GM12878 (cell line): ENCODE data around the gene PRTFDC1.

ENCODE experiments used
- BCL11A ChIP-seq: IDR thresholded peaks from 2 replicates; pipeline ENCODE4 v1.6.1; 2011; ENCODE audit warnings: low read depth, low read length
- CREB1 ChIP-seq: IDR thresholded peaks from 2 replicates; pipeline ENCODE4 v1.6.1; 2012; ENCODE audit warnings: low read depth, mild to moderate bottlenecking, inconsistent platforms
- EGR1 ChIP-seq, 2 experiments: IDR thresholded peaks; 1 replicate in 1 of 2; 2 replicates in 1 of 2; pipeline ENCODE4 v1.6.1; 2011 to 2012; ENCODE audit warnings: low read depth in 2 of 2, low read length in 2 of 2, borderline replicate concordance in 1 of 2, mild to moderate bottlenecking in 1 of 2, moderate library complexity in 1 of 2
- EP300 ChIP-seq, 2 experiments: fragments of 150-350 bp in 1 of 2; IDR thresholded peaks; 2 replicates each; pipeline ENCODE4 v1.6.1; 2011 to 2012; ENCODE audit warnings: low read depth in 2 of 2, low read length in 2 of 2, borderline replicate concordance in 1 of 2, improper control_type of control experiment in 1 of 2, inconsistent platforms in 1 of 2; ENCODE audit not compliant: control insufficient read depth in 1 of 2
- FOS ChIP-seq: IDR thresholded peaks from 3 replicates; pipeline ENCODE4 v1.6.1; 2011; ENCODE audit warnings: borderline replicate concordance; ENCODE audit not compliant: insufficient read length; ENCODE audit errors: extremely low read depth
- MTA3 ChIP-seq: IDR thresholded peaks from 2 replicates; pipeline ENCODE4 v1.6.1; 2012; ENCODE audit warnings: low read length, inconsistent platforms, borderline replicate concordance
- PAX8 ChIP-seq: fragments of 450-650 bp; IDR thresholded peaks from 2 replicates; pipeline ENCODE4 v1.6.1; 2017; ENCODE audit warnings: mild to moderate bottlenecking, moderate library complexity
- RAD51 ChIP-seq: fragments of 450-650 bp; IDR thresholded peaks from 2 replicates; pipeline ENCODE4 v1.6.1; 2016; ENCODE audit warnings: moderate library complexity, mild to moderate bottlenecking, inconsistent platforms
- SIN3A ChIP-seq: IDR thresholded peaks from 2 replicates; pipeline ENCODE4 v1.6.1; 2012; ENCODE audit warnings: low read depth, low read length, improper control_type of control experiment
- TCF12 ChIP-seq: IDR thresholded peaks from 2 replicates; pipeline ENCODE4 v1.6.1; 2011; ENCODE audit warnings: low read depth, mild to moderate bottlenecking, low read length
- TF ChIP-seq, protein P1 (sequence below): IDR thresholded peaks from 2 replicates; pipeline ENCODE4 v1.6.1; 2012; ENCODE audit warnings: low read depth, low read length, improper control_type of control experiment
- TF ChIP-seq, protein P2 (sequence below), 3 experiments: IDR thresholded peaks in 2 of 3; conservative IDR thresholded peaks in 1 of 3; 2 replicates each; pipeline ENCODE4 v1.5.1; 2011; ENCODE audit warnings: low read depth in 3 of 3, low read length in 3 of 3, mild to moderate bottlenecking in 3 of 3, control low read depth in 2 of 3, moderate library complexity in 2 of 3, inconsistent platforms in 1 of 3, mixed read lengths in 1 of 3; ENCODE audit not compliant: control insufficient read depth in 2 of 3, insufficient read depth in 1 of 3; ENCODE audit errors: extremely low read depth in 1 of 3
- TF ChIP-seq, protein P3 (sequence below): IDR thresholded peaks from 2 replicates; pipeline ENCODE4 v1.6.1; 2011; ENCODE audit warnings: low read depth, mild to moderate bottlenecking, low read length, moderate library complexity, borderline replicate concordance; ENCODE audit errors: extremely low read depth

DNA sequence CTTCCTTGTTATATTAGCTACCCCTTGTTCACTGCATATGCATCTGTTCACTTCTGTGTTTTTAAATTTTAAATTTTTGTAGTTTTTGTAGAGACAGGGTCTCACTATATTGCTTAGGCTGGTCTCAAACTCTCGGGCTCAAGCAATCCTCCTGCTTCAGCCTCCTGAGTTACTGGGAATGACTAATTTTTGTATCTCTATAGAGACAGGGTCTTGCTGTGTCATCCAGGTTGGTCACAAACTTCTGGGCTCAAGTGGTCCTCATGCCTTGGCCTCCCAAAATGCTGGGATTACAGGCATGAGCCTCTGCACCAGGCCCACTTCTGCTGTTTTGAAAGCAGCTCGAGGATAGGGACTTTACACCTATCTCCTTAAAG lies 64.6 kb downstream of the PRTFDC1 start:
- TF ChIP-seq PAX8 (no peak), TCF12 (no peak), BCL11A (no peak), RAD51 (no peak), MTA3 (no peak), EP300 (IDR thresholded peaks at IDR 0.05; ENCODE audit: borderline replicate concordance in 1 of 2, control insufficient read depth in 1 of 2, low read depth in 2 of 2, low read length in 2 of 2) (no peak; a peak in 1 of 4 replicates), FOS (no peak), CREB1 (no peak), SIN3A (no peak), EGR1 (IDR thresholded peaks at IDR 0.05; ENCODE audit: borderline replicate concordance in 1 of 2, low read depth in 2 of 2, low read length in 2 of 2) (no peak)
- TF ChIP-seq, protein P1, sequence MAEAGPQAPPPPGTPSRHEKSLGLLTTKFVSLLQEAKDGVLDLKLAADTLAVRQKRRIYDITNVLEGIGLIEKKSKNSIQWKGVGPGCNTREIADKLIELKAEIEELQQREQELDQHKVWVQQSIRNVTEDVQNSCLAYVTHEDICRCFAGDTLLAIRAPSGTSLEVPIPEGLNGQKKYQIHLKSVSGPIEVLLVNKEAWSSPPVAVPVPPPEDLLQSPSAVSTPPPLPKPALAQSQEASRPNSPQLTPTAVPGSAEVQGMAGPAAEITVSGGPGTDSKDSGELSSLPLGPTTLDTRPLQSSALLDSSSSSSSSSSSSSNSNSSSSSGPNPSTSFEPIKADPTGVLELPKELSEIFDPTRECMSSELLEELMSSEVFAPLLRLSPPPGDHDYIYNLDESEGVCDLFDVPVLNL, result no peak
- TF ChIP-seq, protein P2, sequence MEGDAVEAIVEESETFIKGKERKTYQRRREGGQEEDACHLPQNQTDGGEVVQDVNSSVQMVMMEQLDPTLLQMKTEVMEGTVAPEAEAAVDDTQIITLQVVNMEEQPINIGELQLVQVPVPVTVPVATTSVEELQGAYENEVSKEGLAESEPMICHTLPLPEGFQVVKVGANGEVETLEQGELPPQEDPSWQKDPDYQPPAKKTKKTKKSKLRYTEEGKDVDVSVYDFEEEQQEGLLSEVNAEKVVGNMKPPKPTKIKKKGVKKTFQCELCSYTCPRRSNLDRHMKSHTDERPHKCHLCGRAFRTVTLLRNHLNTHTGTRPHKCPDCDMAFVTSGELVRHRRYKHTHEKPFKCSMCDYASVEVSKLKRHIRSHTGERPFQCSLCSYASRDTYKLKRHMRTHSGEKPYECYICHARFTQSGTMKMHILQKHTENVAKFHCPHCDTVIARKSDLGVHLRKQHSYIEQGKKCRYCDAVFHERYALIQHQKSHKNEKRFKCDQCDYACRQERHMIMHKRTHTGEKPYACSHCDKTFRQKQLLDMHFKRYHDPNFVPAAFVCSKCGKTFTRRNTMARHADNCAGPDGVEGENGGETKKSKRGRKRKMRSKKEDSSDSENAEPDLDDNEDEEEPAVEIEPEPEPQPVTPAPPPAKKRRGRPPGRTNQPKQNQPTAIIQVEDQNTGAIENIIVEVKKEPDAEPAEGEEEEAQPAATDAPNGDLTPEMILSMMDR (IDR thresholded peaks at IDR 0.05 in 2 of 3, conservative IDR thresholded peaks at IDR 0.05 in 1 of 3; ENCODE audit: control insufficient read depth in 2 of 3, extremely low read depth in 1 of 3, insufficient read depth in 1 of 3, low read depth in 3 of 3, low read length in 3 of 3), result no peak
- TF ChIP-seq, protein P3, sequence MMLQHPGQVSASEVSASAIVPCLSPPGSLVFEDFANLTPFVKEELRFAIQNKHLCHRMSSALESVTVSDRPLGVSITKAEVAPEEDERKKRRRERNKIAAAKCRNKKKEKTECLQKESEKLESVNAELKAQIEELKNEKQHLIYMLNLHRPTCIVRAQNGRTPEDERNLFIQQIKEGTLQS, result no peak
